Natural killer cell (primary cell): ENCODE results near the gene PLEKHH2. TPM values are rescaled to one million over a fixed set of nuclear protein-coding genes. Genes with fewer than 3 reads are reported as not detected.

ENCODE experiments used
- ATAC-seq, 3 donors: fragments of 150-1000 bp in 2 of 3; fragments of 200-7000 bp in 1 of 3; cut with Tn5 transposase; 1 replicate in 1 of 3; 2 replicates in 2 of 3; pipeline ENCODE4 v1.10.0; 2021; ENCODE audit warnings: mild to moderate bottlenecking in 2 of 3, moderate library complexity in 2 of 3
- DNase-seq, 2 donors: peaks; one replicate each; pipeline versions ENCODE4 v3.0.0 to v3.0.0-alpha.2; 2013 to 2021; ENCODE audit warnings: mixed read lengths in 1 of 2
- H3K27ac ChIP-seq: one replicate; pipeline ENCODE4 v1.5.1; 2013; ENCODE audit warnings: mild to moderate bottlenecking, low read length
- H3K27me3 ChIP-seq: one replicate; pipeline ENCODE4 v1.6.1; 2013; ENCODE audit warnings: low read length; ENCODE audit not compliant: control insufficient read depth, insufficient read depth
- H3K36me3 ChIP-seq: one replicate; pipeline ENCODE4 v1.6.1; 2013; ENCODE audit warnings: low read length; ENCODE audit not compliant: control insufficient read depth, insufficient read depth
- H3K4me1 ChIP-seq: one replicate; pipeline ENCODE4 v1.6.1; 2013; ENCODE audit warnings: low read length; ENCODE audit not compliant: control insufficient read depth, insufficient read depth
- H3K4me3 ChIP-seq: one replicate; pipeline ENCODE4 v1.5.1; 2013; ENCODE audit warnings: low read length
- H3K9me3 ChIP-seq: one replicate; pipeline ENCODE4 v1.6.1; 2013; ENCODE audit warnings: low read length; ENCODE audit not compliant: control insufficient read depth, insufficient read depth
- H3K27ac Mint-ChIP-seq, 2 donors: one replicate each; pipeline ENCODE4 v1.8.0; 2022; ENCODE audit warnings: mild to moderate bottlenecking in 2 of 2, mixed read lengths in 2 of 2, moderate library complexity in 1 of 2
- H3K27me3 Mint-ChIP-seq, 2 donors: one replicate each; pipeline ENCODE4 v1.8.0; 2022; ENCODE audit warnings: low read depth in 2 of 2, mixed read lengths in 2 of 2
- H3K36me3 Mint-ChIP-seq: one replicate; pipeline ENCODE4 v1.8.0; 2022; ENCODE audit warnings: mixed read lengths
- H3K4me1 Mint-ChIP-seq, 2 donors: one replicate each; pipeline ENCODE4 v1.8.0; 2022; ENCODE audit warnings: mixed read lengths in 2 of 2
- H3K4me3 Mint-ChIP-seq: one replicate; pipeline ENCODE4 v1.8.0; 2022; ENCODE audit warnings: mild to moderate bottlenecking, moderate library complexity, mixed read lengths
- H3K9me3 Mint-ChIP-seq, 2 donors: one replicate each; pipeline ENCODE4 v1.8.0; 2022; ENCODE audit warnings: mixed read lengths in 2 of 2
- whole genome bisulfite sequencing: methylation state at CpG from one replicate; pipeline ENCODE4 v1.1.7; 2013; ENCODE audit warnings: missing lambda C conversion rate; ENCODE audit not compliant: insufficient coverage; 5-methylcytosine and 5-hydroxymethylcytosine counted together
- intact Hi-C: fragments of 100-400 bp; cut with micrococcal nuclease; formaldehyde crosslinking; loops from one replicate; pipeline ENCODE4 v1.14.2; 2022
- total RNA-seq, 4 donors: library from RNA; stranded (reverse); fragments of 120-200 nt in 1 of 4; gene quantifications; one replicate each; pipeline versions ENCODE4 v1.2.3 to v1.2.4, GENCODE V29; 2013 to 2022
- TF ChIP-seq, protein P1 (sequence below): fragments of 200-600 bp; IDR thresholded peaks from one replicate; pipeline ENCODE4 v1.8.0; 2022; ENCODE audit warnings: antibody characterized with exemption

Gene PLEKHH2
- total RNA-seq, 3 donors from 2014 or later (not counting 1 experiment from before 2014, with no cell fraction given) = 0.07 to 0.28 (median 0.19) TPM

DNA sequence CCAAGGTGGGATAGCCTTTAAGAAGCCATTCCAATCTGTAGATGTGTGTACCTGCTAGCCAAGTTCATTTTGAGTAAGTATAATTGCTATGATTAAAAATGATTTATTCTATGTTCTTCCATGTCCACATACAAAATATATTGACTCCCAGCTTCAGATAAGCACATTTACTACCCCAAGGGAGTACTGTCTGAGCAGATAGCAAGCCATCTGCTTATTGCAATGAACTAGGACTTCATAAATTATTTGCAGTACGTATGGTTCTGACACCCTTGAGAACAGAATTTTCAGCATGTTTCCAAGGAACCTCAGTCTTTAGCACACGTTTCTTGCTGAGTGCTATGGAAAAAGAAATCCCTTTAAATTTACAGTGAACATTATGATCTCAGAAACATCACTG, 173.4 kb downstream of the PLEKHH2 start:
- Mint-ChIP-seq H3K27me3 (peaks cover 0 to 7% of the 10 kb centered on the region in 2 donors), H3K9me3 (no peaks in the 10 kb centered on the region), H3K27ac (no peak overlapping the region), H3K4me3 (no peak overlapping the region), H3K4me1 (no peaks in the 10 kb centered on the region), H3K36me3 (no peaks in the 10 kb centered on the region)
- Histone ChIP-seq H3K4me3 (no peak overlapping the region), H3K4me1 (no peaks in the 10 kb centered on the region), H3K9me3 (no peaks in the 10 kb centered on the region), H3K27me3 (no peaks in the 10 kb centered on the region), H3K36me3 (no peaks in the 10 kb centered on the region), H3K27ac (no peak overlapping the region)
- 60% methylated on average over 2 of the region's 2 CpGs for WGBS
- intact Hi-C loops = no loop called here
- ATAC-seq = no peak
- DNase-seq = no peak
- TF ChIP-seq, protein P1, sequence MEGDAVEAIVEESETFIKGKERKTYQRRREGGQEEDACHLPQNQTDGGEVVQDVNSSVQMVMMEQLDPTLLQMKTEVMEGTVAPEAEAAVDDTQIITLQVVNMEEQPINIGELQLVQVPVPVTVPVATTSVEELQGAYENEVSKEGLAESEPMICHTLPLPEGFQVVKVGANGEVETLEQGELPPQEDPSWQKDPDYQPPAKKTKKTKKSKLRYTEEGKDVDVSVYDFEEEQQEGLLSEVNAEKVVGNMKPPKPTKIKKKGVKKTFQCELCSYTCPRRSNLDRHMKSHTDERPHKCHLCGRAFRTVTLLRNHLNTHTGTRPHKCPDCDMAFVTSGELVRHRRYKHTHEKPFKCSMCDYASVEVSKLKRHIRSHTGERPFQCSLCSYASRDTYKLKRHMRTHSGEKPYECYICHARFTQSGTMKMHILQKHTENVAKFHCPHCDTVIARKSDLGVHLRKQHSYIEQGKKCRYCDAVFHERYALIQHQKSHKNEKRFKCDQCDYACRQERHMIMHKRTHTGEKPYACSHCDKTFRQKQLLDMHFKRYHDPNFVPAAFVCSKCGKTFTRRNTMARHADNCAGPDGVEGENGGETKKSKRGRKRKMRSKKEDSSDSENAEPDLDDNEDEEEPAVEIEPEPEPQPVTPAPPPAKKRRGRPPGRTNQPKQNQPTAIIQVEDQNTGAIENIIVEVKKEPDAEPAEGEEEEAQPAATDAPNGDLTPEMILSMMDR = no peak

GRCh38 chr2:43810888-43811287, 173.8 kb downstream of the PLEKHH2 start:
- Mint-ChIP-seq H3K4me3 (no peak overlapping the region), H3K27me3 (peaks cover 0 to 7% of the 10 kb centered on the region in 2 donors), H3K36me3 (no peaks in the 10 kb centered on the region), H3K9me3 (no peaks in the 10 kb centered on the region), H3K4me1 (no peaks in the 10 kb centered on the region), H3K27ac (no peak overlapping the region)
- intact Hi-C loops = no loop called here
- WGBS = 83% methylated on average over 1 of the region's 1 CpG
- Histone ChIP-seq H3K4me3 (no peak overlapping the region), H3K4me1 (no peaks in the 10 kb centered on the region), H3K27ac (no peak overlapping the region), H3K36me3 (no peaks in the 10 kb centered on the region), H3K27me3 (no peaks in the 10 kb centered on the region), H3K9me3 (no peaks in the 10 kb centered on the region)
- no peak for DNase-seq
- TF ChIP-seq, protein P1 = no peak
- no peak for ATAC-seq

- H3K4me1 ChIP-seq = no peaks in the 10 kb centered on the region
- H3K36me3 ChIP-seq = no peaks in the 10 kb centered on the region
- H3K9me3 Mint-ChIP-seq = no peaks in the 10 kb centered on the region
- no peak overlapping the region for H3K27ac ChIP-seq
- H3K4me1 Mint-ChIP-seq = no peaks in the 10 kb centered on the region
- TF ChIP-seq, protein P1 = no peak
- no peaks in the 10 kb centered on the region for H3K27me3 ChIP-seq
- DNase-seq = no peak
- WGBS = 100% methylated on average over 1 of the region's 2 CpGs
- no peak overlapping the region for H3K4me3 Mint-ChIP-seq
- peaks cover 0 to 7% of the 10 kb centered on the region in 2 donors for H3K27me3 Mint-ChIP-seq
- no peaks in the 10 kb centered on the region for H3K9me3 ChIP-seq
- ATAC-seq = no peak
- H3K4me3 ChIP-seq = no peak overlapping the region
- H3K27ac Mint-ChIP-seq = no peak overlapping the region
- intact Hi-C loops = no loop called here
- no peaks in the 10 kb centered on the region for H3K36me3 Mint-ChIP-seq
Measured at GRCh38 chr2:43812006-43812405, 174.9 kb downstream of the PLEKHH2 start.

DNA sequence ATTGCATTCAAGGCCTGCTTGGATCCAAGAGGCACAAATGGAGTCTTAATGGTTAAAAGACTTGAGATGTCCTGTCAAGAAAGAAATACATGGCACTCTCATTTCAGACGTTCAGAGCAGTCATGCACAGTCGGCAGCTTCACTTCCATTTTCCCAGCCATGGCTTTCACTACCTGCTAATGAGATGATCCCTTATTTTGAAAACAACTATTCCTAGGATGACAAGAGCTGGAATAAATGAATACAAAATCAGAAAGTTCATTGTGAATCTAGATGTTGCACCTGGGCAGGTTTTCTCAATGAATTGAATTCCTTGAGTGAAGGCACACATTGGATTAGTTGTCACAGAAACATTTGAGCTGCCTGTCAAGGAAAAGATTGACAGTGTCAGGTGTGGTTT, 175.9 kb downstream of the PLEKHH2 start:
- ATAC-seq (no peak), DNase-seq (no peak)
- TF ChIP-seq, protein P1 = no peak
- Mint-ChIP-seq H3K4me1 (no peaks in the 10 kb centered on the region), H3K36me3 (no peaks in the 10 kb centered on the region), H3K4me3 (no peak overlapping the region), H3K27ac (no peak overlapping the region), H3K27me3 (peaks cover 0 to 7% of the 10 kb centered on the region in 2 donors), H3K9me3 (no peaks in the 10 kb centered on the region)
- Histone ChIP-seq H3K9me3 (no peaks in the 10 kb centered on the region), H3K4me3 (no peak overlapping the region), H3K27me3 (no peaks in the 10 kb centered on the region), H3K4me1 (no peaks in the 10 kb centered on the region), H3K27ac (no peak overlapping the region), H3K36me3 (no peaks in the 10 kb centered on the region)
- intact Hi-C loops = no loop called here
- 77% methylated on average over 2 of the region's 2 CpGs for WGBS
